ENCODE measurements around the gene RABIF.

RABIF gene

GRCh38 chr1:202871367-202871766, 17.6 kb downstream of the RABIF start:
- DNase-seq, result no peak

- no peak for DNase-seq
Measured at GRCh38 chr1:202862679-202863560, 26.0 kb downstream of the RABIF start.

- DNase-seq, result peak; percentile 90
Measured at GRCh38 chr1:202861420-202862132, 27.4 kb downstream of the RABIF start.

- no peak for DNase-seq
Measured at GRCh38 chr1:202860744-202861419, 28.1 kb downstream of the RABIF start.

GRCh38 chr1:202858789-202859414, 30.0 kb downstream of the RABIF start:
- no peak for DNase-seq

GRCh38 chr1:202858331-202858730, 30.6 kb downstream of the RABIF start:
- no peak for DNase-seq

- no peak for DNase-seq
Measured at GRCh38 chr1:202857136-202857610, 31.8 kb downstream of the RABIF start.

- DNase-seq, result no peak
Measured at GRCh38 chr1:202856014-202856413, 32.9 kb downstream of the RABIF start.

GRCh38 chr1:202854787-202855186, 34.2 kb downstream of the RABIF start:
- no peak for DNase-seq

GRCh38 chr1:202852163-202852904, 36.6 kb downstream of the RABIF start:
- no peak for DNase-seq

GRCh38 chr1:202850593-202851362, 38.2 kb downstream of the RABIF start:
- DNase-seq, result no peak

- DNase-seq, result no peak
Measured at GRCh38 chr1:202848191-202848542, 40.8 kb downstream of the RABIF start.

GRCh38 chr1:202844935-202845334, 44.0 kb downstream of the RABIF start:
- DNase-seq, result no peak

- no peak for DNase-seq
Measured at GRCh38 chr1:202844259-202844658, 44.7 kb downstream of the RABIF start.

- no peak for DNase-seq
Measured at GRCh38 chr1:202843081-202843480, 45.9 kb downstream of the RABIF start.

- DNase-seq, result no peak
Measured at GRCh38 chr1:202837746-202838262, 51.1 kb downstream of the RABIF start.

- no peak for DNase-seq
Measured at GRCh38 chr1:202836623-202837403, 52.1 kb downstream of the RABIF start.

- no peak for DNase-seq
Measured at GRCh38 chr1:202835548-202836072, 53.3 kb downstream of the RABIF start.

- no peak for DNase-seq
Measured at GRCh38 chr1:202834771-202835547, 54.0 kb downstream of the RABIF start.
